Fibroblast of skin of right quadriceps (primary cell): ENCODE data around the gene KCNA2.

Experiments used
- DNase-seq: peaks from one replicate; pipeline ENCODE4 v3.0.0-alpha.2; 2013

KCNA2 gene

DNA sequence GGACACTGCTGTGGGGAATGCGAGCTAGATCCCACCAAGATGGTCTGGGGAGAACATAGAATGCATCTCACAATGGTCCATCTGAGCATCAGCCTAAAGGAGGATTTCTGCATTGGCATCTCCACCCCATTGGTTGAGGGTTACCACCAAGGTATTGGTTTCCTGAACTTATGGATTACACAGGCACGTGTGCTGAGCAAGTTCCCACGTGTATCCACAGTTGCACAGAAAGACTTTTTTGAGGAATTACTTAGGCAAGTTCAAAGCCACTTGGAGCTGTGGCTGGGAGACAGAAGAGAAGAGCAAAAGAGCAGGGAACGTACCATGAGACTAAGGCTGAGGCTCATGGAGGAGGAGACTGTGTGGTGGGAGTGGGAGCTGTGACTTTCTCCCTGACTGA lies 43.1 kb downstream of the KCNA2 start:
- no peak for DNase-seq

DNA sequence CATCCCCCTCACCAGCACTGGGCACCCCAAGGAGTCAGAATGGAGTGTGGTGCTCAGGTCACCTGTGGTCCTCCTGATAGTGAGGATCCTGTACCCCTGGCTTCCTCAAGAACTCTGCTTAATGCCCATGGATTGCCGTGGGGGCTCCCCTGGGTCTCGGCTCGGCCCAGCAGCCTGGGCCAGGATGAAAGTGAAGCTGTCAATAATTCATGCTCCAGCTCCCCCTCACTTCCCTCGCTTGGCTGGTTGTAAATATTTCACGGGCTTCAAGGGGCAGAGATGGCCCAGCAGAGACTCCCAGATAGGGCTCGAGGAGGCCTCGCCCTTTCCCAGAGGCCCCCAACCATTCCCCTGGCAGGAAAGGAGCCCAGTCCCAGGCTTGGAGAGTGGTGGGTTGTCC lies 44.6 kb downstream of the KCNA2 start:
- no peak for DNase-seq

DNA sequence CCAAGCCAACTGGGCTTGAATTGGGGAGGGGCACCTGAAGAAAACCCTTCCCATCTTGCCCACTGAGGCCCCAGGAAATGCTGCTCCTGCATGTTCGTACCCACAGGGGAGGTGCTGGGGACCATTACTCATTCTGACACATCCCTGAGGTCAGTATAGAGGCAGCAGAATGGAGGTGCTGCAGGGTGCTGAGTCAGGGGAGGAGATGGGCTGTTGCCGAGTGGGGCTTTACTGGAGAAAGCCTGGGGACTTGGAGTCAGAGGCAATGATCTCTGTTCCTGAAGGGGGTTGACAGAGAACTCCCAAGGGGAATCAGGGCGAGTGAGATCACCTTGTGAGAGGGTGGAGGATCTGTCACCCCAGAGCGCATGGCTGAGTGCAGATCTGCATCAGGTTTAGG lies 47.0 kb downstream of the KCNA2 start:
- DNase-seq: no peak

DNA sequence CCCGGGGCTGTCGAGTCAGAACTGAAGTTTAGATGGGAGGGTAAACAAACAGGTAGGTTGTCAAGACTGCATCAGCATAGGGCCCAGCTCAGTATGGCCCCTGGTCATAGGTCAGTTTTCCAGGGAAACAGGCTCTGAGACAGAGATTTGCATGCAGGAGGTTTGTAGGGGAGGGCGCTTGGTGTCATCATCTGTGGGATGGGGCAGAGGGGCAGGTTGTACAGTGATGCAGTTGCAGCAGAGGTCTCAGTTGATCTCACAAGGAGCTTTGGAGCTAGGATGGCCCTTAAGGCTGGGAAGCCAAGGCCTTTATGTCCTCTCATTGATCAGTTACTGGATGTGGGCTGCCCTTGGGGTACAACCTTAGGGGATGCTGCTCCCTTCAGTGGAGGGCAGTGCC lies 48.7 kb downstream of the KCNA2 start:
- no peak for DNase-seq

DNA sequence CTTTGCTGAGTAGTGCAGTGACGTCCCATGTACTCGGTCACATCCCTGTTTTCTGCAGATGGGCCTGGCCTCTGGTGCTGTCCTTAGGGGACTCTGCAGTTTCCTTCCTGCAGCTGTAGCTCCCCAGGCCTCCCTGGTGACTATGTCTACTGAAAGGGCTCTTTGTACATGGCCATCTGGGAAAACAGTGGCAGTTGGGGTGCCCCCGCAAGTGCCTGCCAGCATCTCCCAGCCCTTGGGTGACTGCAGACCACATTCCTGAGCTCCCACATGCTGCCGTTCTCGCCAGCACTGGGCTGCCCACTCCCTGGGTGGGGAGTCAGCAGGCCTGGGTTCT lies 49.7 kb downstream of the KCNA2 start:
- DNase-seq: no peak

DNA sequence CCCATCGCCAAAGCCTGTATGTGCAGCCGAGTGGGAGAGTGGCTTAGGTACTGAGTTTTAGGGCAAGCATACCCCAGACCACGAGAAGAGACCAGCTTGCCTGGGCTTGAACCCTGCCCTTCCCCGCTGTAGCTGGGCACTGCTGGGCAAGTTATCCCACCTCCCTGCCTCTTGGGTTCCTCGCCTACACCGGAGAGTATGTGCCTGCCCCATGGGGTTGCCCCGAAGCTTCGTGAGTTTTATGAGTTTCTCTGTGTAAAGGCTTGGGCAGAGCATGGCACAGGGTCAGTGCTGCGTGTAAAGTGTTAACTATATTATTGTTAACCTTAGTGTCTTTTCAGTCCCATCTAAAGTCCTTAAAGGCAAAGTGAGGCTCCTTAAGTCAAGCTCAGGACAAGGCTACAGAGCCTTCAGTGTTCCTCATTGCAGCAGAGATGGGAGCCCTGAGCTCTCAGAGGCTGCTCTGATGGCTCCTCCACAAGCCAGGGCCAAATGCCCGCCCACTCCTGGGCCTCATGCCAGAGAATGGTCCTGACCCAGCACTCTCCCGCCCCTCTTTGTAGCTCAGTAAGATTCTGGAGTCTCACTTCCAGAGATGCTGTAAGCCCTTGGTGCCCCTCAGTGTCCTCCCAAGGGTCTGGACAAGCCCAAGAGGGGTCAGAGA lies 50.2 kb downstream of the KCNA2 start:
- DNase-seq: no peak

DNA sequence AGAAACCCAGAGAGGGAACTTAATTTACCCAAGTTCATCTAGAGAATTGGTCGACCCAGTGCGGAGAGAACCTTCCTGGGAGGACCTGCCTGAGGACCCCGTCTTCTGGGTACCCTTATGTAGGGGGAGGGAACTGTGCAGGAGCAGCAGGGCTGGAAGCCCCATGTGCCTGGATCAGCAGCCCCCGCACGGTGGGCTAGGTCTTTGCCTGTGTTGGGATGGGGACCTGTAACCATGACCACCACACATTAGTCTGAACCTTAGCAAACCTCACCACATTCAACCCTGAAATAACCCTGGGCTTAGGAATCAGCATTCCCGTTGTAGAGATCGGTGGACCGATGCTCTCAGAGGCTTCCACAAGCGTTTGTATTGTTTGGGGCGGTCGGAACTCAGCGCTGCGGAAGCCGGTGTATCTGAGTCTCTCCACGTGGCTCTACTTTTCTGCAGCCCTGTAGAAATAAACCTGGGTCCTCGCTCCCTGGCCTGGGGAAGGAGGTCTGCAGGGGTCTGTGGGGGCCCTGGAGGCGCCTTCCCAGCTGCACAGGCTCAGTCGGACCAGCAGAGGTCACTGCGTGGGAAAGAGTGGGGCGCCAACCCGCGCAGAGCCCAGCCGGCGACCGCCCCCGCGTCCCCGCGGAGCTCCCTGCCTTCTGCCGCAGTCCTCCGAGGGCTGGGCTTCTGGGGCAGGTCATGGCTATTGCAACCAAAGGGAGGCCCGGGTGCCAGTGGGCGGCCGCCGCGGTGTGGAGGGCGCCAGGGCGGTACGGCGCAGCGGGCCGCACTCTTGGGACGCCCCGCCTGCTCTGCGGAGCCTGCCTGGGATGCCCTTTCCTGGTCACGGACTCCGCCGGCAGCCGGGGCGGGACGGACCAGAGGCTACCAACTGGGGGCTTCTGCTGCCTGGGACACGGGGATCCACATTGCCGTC lies 51.0 kb downstream of the KCNA2 start:
- DNase-seq: no peak

DNA sequence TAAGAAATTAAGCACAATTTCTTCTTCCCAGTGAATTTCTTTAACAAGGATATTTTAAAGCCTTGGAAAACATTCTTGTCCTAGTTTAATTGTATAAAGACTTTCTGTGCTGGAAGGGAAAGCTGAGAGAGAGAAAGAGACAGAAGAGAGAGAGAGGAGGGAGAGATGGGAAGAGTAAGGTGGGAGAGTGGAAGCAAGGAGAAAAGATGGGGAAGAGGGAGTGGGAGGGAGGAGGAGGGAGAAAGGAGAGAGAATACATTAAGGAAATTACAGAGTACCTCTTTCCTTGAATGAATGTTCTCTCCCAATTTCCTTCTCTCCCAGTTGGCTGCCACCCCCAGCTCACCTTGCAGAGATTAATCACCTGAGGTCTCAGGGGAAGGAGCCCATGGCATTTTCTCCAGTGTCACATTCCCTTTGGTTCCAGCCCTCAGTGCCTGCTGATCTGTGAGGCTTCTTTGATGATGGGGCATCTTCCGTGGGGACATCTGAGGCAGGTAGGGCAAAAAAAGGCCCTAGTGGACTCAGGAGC lies 54.8 kb downstream of the KCNA2 start:
- DNase-seq: no peak

DNA sequence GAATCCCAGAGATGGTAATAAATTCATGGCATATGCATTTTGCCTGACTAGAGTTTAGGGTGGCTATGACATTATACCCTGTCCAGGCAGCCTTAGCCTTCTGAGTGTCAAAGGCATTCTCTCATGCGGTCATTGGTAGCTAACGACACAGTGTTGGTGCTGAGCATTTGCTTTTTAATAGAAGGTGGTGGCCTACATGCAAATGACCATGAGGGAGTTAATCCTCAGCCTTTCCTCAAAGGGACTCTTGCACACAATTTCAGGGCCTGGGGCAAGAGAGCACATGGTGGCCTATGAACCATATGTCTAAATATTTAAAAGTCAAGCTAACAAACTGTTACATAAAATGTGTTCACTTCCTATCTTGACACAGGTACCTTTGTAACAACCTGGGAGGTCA lies 56.3 kb downstream of the KCNA2 start:
- DNase-seq: no peak

DNA sequence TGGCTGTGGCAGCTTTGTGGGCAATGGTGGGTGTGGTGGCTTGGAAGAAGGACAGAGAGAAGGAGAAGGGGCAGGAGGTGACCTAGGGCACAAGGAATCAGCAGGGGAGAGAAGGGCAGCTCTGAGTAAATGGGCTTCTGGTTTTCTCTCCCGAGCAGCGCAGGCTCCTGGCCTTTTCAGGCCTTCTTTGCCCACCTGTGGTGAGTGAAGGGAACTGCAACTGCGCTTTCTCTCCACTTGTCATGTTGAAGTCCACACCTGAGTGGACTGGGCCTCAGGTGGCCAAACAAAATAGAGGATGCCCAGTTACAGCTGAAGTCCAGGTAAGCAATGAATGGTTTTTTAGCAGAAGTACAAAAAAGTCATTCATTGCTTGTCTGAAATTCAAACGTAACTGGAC lies 57.8 kb downstream of the KCNA2 start:
- DNase-seq: no peak

DNA sequence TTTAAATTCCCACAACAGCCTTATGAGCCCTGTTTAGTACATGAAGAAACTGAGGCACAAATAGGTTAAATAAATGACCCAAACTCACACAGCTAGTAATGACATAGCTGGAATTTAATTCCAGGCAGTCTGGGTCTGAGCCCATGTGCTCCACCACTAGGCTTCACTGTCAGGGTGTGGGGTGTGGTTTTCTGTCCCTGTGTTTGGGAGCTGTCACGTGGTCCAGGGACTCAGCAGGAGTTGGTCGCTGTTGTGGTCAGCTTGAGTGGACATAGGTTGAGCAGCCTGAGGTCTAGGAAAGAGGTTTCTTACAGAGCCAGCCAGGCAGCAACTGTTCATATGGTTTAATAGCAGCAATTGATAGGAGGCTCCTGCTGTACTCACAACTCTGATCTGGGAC lies 59.1 kb downstream of the KCNA2 start:
- DNase-seq: no peak

DNA sequence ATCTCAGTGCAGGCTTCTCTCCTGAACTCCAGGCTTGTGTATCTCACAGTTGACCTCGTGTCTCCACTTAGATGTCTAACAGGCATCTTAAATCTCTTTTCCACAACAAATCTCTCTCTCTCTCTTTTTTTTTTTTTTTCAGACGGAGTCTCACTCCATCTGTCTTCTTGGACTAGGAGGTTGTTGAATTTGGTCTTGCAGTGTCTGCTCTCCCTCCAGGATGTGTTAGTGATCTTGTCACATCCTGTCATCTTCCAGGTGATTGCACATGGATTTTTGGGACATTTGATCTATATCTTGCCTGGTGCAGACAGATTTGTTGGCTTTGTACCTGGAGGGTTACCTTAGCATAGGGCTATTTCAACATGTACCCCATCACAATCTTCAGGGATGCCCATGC lies 60.7 kb downstream of the KCNA2 start:
- DNase-seq: no peak

DNA sequence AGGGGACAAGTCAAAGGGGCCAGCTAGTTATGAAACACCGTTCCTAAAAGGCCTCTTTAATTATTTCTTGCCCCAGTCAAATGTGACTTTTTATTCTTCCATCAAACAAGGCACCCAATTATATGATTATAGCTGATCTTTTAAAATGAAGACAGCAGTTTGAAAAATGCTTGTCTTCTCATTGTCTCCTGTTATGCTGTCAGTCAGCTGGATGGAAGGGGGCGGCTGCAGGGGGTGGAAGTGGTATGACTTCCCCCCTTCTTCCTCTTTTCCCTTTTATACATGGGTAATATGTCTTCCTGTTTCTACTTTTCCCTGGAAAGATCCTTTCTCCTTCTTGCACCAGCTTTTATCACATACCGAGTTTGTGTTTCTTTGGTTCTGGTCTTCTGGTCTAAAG lies 61.4 kb downstream of the KCNA2 start:
- no peak for DNase-seq
